OCI-M1 (cell line): ENCODE results near the gene SLC6A3.

Experiments used
- DNase-seq: peaks from one replicate; lab custom pipeline; 2025; lab: John Stamatoyannopoulos, UW

SLC6A3 gene

DNA sequence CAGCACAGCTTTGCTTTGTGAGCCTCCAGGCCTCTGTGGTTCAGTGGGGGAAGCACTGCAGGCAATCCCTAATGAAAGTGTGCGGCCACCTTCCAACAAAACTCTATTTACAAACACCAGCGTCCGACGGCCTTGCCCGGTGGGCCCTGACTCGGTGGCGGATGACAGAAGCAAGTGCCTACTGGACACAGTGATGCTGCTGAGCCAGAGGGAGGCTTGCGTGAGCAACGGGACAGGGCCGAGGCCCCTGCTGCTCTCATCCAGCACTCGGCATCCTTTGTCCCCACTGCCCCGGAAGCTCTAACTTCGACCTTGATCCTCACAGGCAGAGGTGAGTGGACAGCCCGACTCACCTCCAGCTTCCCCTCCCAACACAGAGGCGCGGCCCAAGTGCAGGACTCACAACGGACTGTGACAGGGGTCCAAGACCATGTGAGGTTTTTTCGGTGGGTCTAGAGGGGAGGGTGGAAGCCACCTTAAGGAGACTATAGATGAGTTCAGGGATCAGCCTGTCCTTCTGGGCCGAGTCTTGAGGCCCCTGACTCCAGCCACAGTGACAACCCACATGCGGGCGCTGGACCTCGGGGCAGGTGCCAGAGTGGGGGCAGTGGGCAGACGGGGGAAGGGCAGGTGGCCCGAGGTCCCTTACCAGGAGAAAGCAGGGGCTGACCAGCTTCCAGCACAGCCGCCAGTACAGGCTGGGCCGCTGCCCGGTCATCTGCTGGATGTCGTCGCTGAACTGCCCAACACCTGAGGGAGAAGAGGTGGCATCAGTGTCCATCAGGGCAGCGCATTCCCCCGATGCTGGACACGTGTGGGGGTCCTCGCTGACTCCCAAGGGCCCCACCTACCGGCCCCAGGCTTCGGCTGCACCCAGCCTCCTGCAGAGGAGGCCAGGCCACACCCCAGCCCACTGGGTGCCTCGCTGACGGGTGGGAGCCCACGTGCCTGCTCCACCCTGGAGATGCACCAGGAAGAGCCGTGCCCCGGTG, 39.4 kb downstream of the SLC6A3 start:
- DNase-seq: no peak

DNA sequence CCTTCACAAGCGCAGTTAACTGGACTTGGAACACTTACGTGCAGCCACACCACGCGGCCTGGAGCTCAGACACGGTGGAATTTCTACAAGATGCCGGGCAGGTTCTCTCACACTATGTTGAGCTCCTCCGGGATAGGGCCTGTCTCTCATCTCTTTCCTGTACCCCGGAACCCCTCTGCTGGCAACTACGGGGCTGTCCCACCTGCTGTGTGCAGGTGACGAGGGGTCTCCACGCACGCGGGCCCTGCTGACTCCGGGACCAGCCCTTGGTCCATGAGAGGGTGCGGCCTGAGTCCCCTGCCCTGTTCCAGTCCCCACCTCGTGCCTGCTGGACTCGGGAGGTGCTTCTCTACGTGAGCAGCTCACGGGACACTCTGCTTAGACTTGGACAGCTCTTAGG, 40.1 kb downstream of the SLC6A3 start:
- no peak for DNase-seq

DNA sequence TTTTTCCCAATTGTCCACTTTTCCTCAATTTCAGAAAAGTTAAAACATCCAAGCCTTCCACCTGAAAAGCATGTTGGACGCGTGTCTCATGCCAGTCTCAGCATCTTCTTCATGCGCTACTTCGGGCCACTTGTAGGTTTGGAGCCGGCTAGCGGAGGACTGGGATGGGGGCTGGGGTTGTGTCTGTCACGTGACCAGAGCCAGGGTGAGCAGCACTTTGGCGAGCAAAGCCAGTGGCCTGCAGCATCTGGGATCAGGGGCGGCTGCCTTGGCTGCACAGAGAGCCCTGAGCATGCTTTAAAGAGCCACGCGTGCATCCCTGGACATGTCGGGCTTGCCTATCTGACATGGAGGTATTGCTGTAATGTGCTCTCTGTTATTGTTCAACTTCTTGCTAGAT, 41.2 kb downstream of the SLC6A3 start:
- no peak for DNase-seq

DNA sequence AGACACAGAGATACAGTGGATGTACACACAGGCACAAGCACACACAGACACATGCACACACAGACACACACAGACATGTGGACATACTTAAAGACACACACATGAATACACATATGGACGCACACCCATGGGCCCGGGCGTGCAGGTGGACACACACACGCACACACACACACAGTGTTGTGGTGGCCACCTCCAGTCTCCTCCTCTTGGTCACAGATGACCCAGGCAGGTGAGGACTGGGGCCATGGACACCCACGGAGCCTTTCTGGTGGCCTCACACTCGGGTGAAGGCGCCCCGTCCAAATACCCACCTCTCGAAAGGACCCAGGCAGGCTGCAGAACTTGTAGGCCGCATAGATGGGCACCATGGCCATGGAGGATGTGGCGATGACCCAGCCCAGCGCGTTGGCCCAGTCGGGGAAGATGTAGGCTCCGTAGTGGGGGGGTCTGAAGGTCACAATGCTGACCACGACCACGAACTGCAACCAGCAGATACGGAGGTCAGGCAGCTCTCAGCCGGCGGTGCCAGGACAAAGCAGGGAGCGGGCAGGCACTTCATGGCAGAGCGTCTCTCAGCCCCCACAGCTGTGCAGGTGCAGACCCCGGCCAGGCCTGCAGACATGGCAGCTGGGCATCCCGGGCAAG, 42.5 kb downstream of the SLC6A3 start:
- DNase-seq: no peak

DNA sequence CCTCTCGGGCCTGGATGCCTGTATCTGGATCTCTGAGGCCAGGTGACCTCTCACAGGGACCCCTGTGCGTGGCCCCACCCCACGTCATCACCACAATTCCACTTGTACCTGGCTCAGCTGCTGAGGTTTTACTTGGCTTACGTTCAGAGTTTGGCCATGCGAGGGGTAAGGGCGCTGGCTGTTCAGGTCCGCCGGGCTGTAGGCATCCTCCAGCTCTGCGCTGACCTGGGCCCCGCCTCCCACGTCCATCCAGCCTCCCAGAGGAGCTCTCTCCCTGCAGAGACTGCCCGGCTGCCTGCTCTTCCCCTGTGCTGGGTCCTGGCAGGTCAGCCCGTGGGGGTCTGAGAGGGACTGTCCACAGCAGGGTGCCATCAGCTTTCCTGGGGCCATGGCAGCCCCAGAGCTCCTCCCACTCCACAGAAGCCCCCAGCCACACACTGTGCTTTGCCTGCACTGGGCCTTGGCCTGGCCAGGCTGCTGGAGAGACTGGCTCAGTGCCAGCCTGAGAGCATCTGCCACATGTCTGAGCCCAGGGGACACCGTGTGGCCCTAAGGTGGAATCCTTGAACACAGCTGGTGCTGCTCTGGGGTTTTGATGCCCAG, 43.6 kb downstream of the SLC6A3 start:
- no peak for DNase-seq

DNA sequence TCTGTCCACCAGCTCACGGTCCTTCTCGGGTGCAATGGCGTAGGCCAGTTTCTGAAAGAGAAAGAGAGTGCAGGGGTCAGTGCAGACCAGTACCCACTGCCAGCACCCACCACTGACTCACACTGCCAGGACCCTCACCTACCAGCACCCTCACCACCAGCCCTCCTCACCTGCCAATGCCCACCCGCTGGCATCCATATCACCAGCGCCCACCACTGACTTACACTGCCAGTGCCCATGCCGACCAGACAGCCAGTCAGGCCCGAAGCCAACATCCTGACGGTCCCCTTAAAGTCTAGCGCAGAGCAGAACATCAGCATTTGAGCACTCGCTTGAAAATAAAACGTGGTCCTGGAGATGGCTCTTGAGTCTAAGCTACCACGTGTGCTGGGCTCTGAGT, 44.3 kb downstream of the SLC6A3 start:
- DNase-seq: no peak

DNA sequence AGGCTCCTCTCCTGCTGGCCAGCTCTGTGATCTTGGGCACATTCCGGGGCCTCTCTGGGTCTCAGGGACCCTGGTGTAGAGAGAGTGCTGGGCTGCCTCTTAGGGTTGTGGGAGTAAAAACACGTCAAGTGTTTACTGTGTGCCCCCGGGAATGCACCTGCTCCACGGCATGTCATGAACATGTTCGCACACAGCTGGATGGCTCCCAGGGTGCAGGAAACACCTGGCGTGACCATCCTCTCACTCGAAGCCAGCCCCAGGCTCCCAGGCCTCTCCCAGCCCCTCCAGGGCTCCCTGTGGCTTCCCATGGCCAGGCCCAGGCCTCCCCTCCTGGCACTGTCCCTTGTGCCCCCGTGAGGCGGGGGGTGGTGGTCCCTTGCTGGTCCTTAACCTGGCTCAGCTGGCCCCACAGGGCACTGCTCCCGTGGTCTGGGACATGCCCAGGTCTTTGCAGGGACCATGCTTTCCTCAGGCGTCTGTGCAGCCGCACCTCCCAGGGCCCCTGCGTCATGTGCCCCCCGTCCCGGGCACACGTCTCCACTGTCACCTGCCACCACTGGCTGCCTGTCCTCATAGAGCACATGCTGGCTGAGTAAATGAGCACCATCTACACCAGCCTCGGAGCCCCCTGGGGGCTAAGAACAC, 44.9 kb downstream of the SLC6A3 start:
- DNase-seq: no peak

DNA sequence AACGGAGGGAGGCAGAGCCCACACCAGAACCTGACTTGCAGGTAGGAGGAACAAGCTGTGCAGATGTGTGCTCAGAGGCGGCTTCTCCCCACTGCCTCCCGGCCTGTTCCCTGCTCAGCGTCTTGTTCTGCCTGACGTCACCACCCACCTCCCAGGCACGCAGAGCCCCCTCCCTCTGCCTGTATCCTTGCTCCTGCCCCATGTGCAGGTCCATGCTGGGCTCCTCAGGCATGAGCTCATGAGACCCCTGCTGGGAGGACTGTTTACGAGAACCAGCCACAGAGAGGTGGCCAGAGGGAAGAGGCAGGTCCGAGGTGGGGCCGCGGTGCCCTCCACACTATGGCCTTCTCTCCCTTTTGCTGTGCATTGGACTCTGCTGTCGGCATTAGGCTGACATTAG, 45.5 kb downstream of the SLC6A3 start:
- no peak for DNase-seq

DNA sequence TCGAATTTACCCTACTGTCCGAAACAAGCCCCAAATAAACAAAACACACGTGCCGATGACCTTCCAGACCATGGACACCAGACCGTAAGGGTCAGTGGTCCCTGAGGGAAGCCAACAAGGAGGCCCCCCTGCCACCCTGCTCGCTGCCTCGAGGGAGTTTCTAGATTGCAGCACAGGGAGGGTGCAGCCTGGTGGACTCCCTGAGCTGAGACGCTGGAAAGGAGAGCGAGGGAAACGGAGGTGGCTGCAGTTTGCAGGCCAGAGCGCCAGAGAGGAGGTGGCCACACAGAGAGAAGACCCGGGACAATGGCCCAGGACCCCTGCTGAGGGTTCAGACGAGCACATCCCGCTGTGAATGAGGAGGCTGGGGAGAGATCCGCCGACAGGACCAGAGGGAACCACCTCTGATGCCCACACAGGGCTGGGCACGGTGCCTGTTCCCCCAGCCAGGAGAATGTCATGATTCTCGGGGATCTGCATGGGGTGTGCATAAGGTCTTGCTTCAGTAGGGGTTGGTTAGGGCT, 48.9 kb downstream of the SLC6A3 start:
- no peak for DNase-seq

DNA sequence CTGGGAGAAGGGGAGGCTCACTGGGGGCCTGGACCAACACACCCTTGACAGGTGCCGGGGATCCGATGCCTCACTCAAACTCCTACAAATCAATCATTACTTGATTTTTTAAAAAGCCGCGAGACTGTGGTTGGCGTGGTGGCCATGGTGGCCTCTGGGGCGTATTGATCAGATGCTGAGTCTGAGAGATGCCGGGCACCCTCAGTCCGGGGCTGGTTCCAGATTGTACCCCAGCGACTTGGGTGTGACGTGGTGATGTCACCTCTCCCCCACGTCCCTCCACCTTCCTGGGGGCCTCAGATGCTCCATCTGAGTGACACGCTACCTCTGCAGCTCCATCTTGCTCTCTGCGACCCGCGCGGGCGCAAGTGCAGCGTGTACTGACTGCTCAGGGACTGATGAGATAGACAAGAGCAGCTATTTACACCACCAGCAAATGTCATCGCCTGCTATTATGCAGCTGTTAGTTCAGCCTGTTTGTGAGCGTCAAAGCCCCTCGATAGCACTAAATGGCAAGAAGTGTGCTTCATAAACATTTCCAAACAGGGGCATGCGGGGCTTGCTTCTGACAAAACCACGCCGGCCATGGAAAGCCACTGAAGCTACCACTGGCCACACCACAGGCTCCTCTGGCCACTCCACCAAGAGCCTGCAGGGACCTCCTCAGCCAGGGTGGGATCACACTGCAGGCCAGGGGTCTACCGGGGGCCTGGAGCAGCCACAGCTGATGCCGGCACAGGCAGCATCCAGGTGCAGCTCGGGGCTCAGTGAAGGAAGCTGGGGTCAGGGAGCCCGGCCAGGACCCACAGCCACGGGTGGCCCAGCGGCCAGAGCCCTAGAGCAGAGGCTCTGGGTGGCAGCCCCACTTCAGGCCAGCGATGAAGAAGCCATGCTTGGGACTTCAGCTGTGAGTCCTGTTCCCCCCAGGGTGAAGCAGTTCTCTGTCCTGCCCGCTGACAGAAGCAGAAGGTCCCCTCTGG, 50.1 kb downstream of the SLC6A3 start:
- DNase-seq: no peak

DNA sequence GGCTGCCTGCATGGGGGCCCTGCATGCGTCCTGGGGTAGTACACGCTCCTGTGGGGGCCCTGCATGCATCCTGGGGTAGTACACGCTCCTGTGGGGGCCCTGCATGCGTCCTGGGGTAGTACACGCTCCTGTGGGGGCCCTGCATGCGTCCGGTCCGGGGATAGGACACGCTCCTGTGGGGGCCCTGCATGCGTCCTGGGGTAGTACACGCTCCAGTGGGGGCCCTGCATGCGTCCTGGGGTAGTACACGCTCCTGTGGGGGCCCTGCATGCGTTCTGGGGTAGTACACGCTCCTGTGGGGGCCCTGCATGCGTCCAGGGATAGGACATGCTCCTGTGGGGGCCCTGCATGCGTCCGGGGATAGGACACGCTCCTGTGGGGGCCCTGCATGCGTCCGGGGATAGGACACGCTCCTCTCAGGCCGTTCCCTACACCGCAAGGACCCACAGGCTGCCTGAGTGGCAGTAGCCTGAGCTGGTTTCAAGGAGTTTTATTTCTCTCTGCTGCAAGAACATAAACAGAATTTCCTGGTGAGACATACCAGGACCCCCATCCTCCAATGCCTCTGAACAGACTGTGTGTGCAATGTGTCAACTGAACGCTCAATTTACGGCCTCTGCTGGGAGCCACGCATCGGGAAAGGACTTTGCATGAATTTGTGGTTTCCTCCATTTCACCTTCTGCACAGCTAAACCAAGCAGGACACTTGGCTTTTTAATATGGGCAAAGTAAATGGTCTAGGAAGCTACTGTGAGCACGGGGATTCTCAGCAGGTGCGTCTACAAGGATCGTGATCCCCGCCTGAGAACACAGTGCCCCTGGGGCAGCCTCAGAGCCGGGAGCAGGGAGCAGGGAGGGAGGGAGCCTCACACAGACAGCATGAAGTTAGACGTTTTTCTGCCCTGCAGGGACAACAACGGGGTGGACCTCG, 51.4 kb downstream of the SLC6A3 start:
- DNase-seq: no peak

DNA sequence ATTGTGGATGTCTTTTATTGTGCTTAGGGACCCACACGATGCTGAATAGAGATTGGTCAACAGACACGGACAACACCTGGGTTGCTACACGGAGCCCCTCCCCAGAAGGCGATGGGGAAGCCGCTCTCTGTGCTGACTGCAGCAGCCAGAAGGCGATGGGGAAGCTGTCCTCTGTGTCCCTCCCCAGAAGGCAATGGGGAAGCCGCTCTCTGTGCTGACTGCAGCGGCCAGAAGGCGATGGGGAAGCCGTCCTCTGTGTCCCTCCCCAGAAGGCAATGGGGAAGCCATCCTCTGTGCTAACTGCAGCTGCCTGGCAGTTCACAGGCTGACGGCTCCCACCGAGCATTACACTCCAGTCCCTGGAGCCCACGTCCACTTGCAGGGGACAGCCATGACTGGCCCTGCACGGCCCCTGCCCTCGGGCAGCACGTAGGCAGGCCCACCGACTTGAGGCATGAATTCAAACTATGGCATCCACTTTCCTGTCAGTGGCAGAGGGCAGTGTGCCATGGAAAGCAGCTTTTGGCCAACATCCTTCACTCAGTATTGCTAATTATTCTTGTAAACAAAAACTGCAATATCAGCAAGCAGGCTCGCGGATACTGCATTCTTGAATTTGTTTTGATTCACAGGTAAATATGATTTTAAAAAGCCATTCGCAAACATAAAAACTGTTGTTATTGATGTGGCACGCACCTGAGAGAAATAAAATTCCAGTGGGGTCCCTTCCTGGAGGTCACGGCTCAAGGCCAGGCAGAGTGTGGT, 52.3 kb downstream of the SLC6A3 start:
- DNase-seq: no peak

DNA sequence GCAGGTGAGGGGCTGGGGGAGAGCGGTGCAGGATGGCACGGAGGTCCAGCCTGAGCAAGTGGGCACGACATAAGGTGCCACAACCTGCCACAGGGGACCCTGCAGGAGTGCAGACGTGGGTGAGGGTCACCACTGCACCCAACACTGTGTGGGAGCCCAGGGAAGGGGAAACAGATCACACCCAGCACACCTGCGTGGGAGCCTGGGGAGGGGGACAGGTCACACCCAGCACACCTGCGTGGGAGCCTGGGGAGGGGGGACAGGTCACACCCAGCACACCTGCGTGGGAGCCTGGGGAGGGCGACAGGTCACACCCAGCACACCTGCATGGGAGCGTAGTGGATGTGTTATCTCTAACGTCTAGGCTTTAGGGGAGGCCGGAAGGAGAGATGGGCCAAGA, 53.0 kb downstream of the SLC6A3 start:
- no peak for DNase-seq

DNA sequence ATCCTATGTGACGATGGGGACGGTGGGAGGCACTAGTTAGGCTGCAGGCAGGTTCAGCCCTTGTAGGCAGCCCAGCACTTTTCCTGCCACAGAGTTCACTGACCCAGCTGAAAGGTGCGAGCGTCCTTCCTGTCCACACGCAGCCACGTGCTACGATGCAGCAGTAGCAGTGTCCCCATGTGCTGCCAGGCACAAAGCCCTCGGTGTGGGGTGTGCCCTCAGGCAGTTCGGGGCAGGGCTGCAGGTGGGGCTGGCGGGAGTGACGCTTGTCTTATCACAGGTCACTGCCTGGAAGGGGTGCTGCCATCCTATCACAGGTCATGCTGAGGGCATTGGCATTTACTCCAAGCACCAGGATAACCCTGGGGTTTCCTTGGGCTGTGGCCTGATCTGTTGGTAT, 53.5 kb downstream of the SLC6A3 start:
- DNase-seq: no peak

DNA sequence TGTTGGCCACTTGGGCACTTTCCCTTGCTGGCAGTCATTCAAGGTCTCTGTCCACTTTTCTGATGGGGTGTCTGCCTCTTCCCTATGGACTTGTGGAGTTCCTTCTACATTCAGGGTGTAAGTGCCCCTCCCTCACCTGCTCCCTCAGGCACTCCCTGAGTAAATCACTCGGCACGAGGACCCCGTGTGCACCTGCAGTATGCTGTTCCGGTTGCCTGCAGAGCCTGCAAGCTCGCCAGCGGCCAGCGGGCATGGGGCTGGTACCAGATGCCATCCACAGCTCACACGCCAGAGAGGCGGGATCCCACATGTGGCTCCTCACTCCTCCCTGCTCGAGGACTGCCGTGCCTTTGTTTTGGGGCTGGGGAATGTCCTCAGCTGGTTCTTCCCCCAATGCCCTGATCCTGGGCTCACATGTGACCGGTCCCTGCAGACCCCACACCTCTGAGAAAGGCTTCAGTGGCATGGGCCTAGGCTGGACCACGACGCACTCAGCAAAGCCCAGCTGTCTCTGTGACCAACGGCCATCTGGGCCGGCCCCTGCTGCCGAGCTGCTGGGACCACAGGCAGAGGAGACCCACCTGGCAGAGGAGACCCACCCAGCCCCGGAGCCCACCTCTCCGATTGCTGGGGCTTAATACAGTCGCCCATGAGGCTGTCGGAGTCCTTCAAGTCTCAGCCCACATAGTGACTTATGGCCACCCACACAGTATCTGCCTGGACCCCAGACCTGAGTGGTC, 54.2 kb downstream of the SLC6A3 start:
- DNase-seq: no peak

DNA sequence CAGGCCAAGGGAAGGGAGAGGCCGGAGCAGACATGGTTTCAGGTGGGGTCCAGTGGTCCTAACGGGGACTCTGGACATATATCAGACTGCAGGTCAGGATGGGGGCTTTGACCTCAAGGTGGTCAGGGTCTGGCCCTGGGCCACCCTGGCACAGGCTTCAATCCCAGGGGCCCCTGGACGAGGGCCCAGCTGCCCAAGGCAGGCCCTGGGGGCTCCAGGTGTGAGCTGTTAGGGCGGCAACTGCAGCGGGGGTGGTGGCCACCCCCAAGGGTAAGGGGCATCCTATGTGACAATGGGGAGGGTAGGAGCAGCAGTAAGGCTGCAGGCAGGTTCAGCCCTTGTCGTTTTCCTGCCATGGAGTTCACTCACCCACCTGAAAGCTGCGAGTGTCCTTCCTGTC, 54.9 kb downstream of the SLC6A3 start:
- DNase-seq: no peak

DNA sequence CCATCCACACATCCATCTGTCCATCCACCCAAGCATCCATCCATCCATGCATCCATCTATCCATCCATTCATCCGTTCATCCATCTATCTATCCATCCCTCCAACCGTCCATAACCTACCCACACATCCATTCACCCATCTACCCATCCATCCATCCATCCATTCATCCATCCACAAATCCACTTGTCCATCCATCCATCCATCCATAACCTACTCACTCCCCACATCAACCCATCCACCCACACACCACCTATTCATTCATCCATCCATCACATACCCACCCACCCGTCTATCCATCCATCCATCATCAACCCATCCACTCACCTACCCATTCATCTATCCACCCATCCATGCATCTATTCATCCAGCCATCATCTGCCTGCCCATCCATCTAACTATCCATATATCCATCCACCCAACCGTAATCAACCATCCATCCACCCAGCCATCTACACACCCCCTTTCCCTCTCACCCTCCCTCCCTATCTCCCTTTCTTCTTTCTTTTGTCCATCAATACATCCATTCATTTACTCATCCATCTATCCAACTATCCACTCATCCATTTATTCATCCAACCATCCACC, 56.8 kb downstream of the SLC6A3 start:
- no peak for DNase-seq

DNA sequence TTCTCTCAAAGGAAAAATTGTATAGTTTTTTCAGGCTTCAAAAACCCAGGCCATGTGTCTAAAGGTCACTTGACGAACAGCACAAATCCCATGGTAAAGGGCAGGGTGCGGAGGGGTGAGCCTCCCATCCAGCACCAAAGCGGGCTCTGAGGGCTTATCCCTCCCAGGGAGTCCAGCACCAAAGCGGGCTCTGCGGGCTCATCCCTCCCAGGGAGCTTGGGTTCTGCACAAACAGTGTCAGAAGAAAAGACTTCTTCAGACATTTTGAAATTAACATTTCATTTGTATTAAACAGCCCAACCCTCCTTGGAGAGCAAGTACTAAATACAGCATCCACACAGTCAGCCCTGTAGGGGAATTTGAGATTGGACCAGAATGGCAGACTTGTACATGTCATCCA, 57.4 kb downstream of the SLC6A3 start:
- no peak for DNase-seq
